Left lung (tissue), 10 donors: ENCODE results near the gene AFG1L. TPM values are rescaled to one million over a fixed set of nuclear protein-coding genes. Genes with fewer than 3 reads are reported as not detected.
"Not testable (repeated sequence)": the region's sequence is repeated elsewhere in the genome, so short reads cannot be mapped to it uniquely, and the experiment has no call there.

ENCODE experiments used
- ATAC-seq: fragments of 200-7000 bp; cut with Tn5 transposase; one replicate; pipeline ENCODE4 v1.9.1; 2020; ENCODE audit warnings: moderate library complexity
- DNase-seq, 4 donors: peaks; one replicate each; pipeline ENCODE4 v3.0.0-alpha.2; 2013 to 2020
- H3K27ac ChIP-seq, 2 donors: fragments of 200-600 bp; sonication (generic) in 1 of 2; one replicate each; pipeline versions ENCODE4 v1.5.0 to v1.8.0; 2020 to 2021
- H3K27me3 ChIP-seq, 2 donors: fragments of 200-600 bp; sonication (generic) in 1 of 2; one replicate each; pipeline versions ENCODE4 v1.5.0 to v1.8.0; 2020 to 2021
- H3K36me3 ChIP-seq, 2 donors: fragments of 200-600 bp; sonication (generic) in 1 of 2; one replicate each; pipeline versions ENCODE4 v1.5.0 to v1.8.0; 2020 to 2021
- H3K4me1 ChIP-seq, 2 donors: fragments of 200-600 bp; one replicate each; pipeline ENCODE4 v1.8.0; 2021
- H3K4me3 ChIP-seq, 2 donors: fragments of 200-600 bp; sonication (generic) in 1 of 2; one replicate each; pipeline versions ENCODE4 v1.5.0 to v1.8.0; 2020 to 2021; ENCODE audit warnings: mild to moderate bottlenecking in 1 of 2
- H3K9me3 ChIP-seq, 2 donors: fragments of 200-600 bp; sonication (generic) in 1 of 2; one replicate each; pipeline versions ENCODE4 v1.5.0 to v1.8.0; 2020 to 2021
- CTCF ChIP-seq, 2 donors: fragments of 200-600 bp; sonication (generic) in 1 of 2; IDR thresholded peaks; one replicate each; pipeline versions ENCODE4 v1.5.0 to v1.8.0; 2021; ENCODE audit warnings: antibody characterized with exemption in 2 of 2
- intact Hi-C, 2 donors: fragments of 100-400 bp; cut with DNase I; formaldehyde crosslinking; loops; one replicate each; pipeline versions ENCODE4 v1.11.2 to v1.14.2; 2022
- polyA plus RNA-seq, 6 donors: library from polyadenylated mRNA; unstranded; fragments of 120-200 nt; gene quantifications; one replicate each; pipeline ENCODE4 v1.2.1, GENCODE V29; 2013; ENCODE audit not compliant: insufficient read length in 6 of 6
- total RNA-seq, 2 donors: library from RNA; stranded (reverse); fragmentation: NEBNext Ultra II Directional; extraction: Animal tissue kit (Norgen Biotek cat#: 25700); gene quantifications; one replicate each; pipeline ENCODE4 v1.2.1, GENCODE V29; 2021
- donor health status: DM: no; HTN: yes; CAD: no.
- donor health status: DM: no; HTN: no; CAD: no.

Gene AFG1L
- total and polyA plus RNA-seq, 8 donors, result 5.8 to 10.2 (median 7.7) TPM

- DNase-seq, result no peak
Observed at GRCh38 chr6:108528878-108529277, 234.0 kb downstream of the AFG1L start.

GRCh38 chr6:108531332-108531731, 236.5 kb downstream of the AFG1L start:
- H3K27ac ChIP-seq, result no peak overlapping the region
- no peaks in the 10 kb centered on the region for H3K9me3 ChIP-seq
- intact Hi-C loops, result no loop called here
- no peaks in the 10 kb centered on the region for H3K36me3 ChIP-seq
- ATAC-seq (no peak), DNase-seq (no peak)
- H3K4me1 ChIP-seq, result no peaks in the 10 kb centered on the region
- no peak overlapping the region for H3K4me3 ChIP-seq
- no peaks in the 10 kb centered on the region for H3K27me3 ChIP-seq
- no peak for TF ChIP-seq CTCF (IDR thresholded peaks at IDR 0.05)

More at GRCh38 chr6:108528878-108529277, 234.0 kb downstream of the AFG1L start:
- no peak for TF ChIP-seq CTCF (IDR thresholded peaks at IDR 0.05)
- Histone ChIP-seq H3K9me3 (no peaks in the 10 kb centered on the region), H3K27ac (no peak overlapping the region), H3K36me3 (no peaks in the 10 kb centered on the region), H3K4me3 (no peak overlapping the region), H3K4me1 (no peaks in the 10 kb centered on the region), H3K27me3 (no peaks in the 10 kb centered on the region)
- intact Hi-C loops, result loop anchor here in 1 of 2 donors (10.0 kb wide), 2 partner anchors 414 to 544 kb away; no protein-coding TSS in a partner anchor
- no peak for ATAC-seq

GRCh38 chr6:108535114-108535742, 240.4 kb downstream of the AFG1L start:
- no peak for TF ChIP-seq CTCF (IDR thresholded peaks at IDR 0.05)
- Histone ChIP-seq H3K4me1 (no peaks in the 10 kb centered on the region), H3K27ac (no peak overlapping the region), H3K9me3 (no peaks in the 10 kb centered on the region), H3K4me3 (no peak overlapping the region), H3K27me3 (no peaks in the 10 kb centered on the region), H3K36me3 (no peaks in the 10 kb centered on the region)
- ATAC-seq (no peak), DNase-seq (no peak)
- intact Hi-C loops, result no loop called here

- H3K27me3 ChIP-seq, ATAC-seq, H3K36me3 ChIP-seq, intact Hi-C loops, H3K4me3 ChIP-seq, DNase-seq, H3K27ac ChIP-seq, H3K9me3 ChIP-seq, H3K4me1 ChIP-seq: not testable (repeated sequence)
Observed at GRCh38 chr6:108535920-108536535, 241.2 kb downstream of the AFG1L start.

- no peak overlapping the region for H3K27ac ChIP-seq
- H3K36me3 ChIP-seq, result no peaks in the 10 kb centered on the region
- no peak overlapping the region for H3K4me3 ChIP-seq
- H3K9me3 ChIP-seq, result no peaks in the 10 kb centered on the region
- intact Hi-C loops, result loop anchor here (5.0 to 10.0 kb wide), 3 partner anchors 240 to 533 kb away; no protein-coding TSS in a partner anchor
- ATAC-seq, result peak; percentile 97
- TF ChIP-seq CTCF (IDR thresholded peaks at IDR 0.05), result peak; percentile 77
- peak in 3 of 4 donors; percentile 67 to 88 (median 79) for DNase-seq
- H3K27me3 ChIP-seq, result no peaks in the 10 kb centered on the region
- peaks cover 0 to 5% of the 10 kb centered on the region in 2 donors for H3K4me1 ChIP-seq
Observed at GRCh38 chr6:108541843-108542759, 247.2 kb downstream of the AFG1L start.
